Activated gamma-delta T cell treated with anti-CD3 and anti-CD28 coated beads, Interleukin-2, amount 50 U/mL, for 16 hours (primary cell): ENCODE measurements around the gene SH3BP5.

Experiments
- DNase-seq: peaks from one replicate; pipeline ENCODE4 v3.0.0-alpha.2; 2020; ENCODE audit warnings: low read depth

SH3BP5 gene

DNA sequence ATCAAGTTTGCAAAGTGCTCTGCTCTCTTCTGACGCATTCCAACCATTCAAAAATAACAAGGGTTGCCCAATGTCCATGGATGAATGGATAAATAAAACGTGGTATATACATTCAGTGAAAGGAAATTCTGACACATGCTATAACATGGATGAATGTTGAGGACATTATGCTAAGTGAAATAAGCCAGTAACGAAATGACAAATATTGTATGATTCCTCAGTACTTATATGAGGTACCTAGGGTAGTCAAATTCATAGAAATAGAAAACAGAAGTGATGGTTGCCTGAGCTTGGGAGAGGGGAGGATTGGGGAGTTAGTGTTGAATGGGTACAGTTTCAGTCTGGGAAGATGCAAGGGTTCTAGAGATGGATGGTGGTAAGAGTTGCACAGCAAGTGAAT, 33.9 kb downstream of the SH3BP5 start:
- no peak for DNase-seq

DNA sequence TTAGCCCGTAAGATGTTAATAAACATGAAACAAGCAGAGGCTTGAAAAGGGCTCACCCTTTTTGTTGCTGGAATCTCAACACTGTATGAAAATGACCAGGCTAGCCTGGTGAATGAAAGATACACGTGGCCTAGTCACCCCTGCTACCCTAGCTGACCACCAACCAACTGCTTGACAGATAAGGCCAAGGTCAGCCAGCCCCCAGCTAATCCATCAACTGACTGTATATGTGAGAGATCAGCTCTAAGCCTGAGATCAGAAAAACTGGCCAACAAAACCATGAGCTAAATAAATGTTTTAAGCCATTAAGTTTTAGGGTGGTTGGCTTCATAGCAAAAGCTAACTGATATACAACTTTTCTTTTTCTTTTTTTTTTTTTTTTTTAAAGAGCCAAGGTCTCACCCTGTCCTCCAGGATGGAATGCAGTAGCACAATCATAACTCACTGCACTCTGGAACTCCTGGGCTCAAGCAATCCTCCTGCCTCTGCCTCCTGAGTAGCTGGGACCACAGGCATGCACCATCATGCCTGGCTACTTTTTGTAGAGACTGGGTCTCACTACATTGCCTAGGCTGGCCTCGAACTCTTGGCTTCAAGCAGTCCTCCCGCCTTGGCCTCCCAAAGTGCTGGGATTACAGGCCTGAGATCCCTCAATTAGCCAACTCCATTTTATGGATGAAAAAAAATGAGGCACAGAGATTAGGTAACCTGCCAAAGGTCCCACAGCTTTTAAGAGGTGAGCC, 34.6 kb downstream of the SH3BP5 start:
- DNase-seq: no peak

GRCh38 chr3:15295506-15295905, 36.9 kb downstream of the SH3BP5 start:
- DNase-seq: no peak

DNA sequence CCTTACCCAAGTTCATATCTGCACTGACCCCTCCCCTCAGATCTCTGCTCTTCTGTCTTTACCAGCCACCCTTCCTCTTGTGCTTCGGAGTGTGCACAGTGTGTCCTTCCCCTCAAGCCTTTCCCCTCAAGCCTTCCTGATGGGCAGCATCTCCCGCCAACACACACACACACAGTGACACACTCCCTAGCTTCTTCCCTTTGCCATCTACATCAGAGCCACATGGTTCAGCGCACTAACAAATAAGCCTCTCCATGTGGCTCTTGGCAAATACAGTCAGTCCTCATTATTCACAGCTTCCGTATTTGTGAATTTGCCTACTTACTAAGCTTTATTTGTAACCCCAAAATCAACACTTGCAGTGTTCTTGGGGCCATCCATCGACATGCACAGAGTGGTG, 37.5 kb downstream of the SH3BP5 start:
- DNase-seq: no peak

DNA sequence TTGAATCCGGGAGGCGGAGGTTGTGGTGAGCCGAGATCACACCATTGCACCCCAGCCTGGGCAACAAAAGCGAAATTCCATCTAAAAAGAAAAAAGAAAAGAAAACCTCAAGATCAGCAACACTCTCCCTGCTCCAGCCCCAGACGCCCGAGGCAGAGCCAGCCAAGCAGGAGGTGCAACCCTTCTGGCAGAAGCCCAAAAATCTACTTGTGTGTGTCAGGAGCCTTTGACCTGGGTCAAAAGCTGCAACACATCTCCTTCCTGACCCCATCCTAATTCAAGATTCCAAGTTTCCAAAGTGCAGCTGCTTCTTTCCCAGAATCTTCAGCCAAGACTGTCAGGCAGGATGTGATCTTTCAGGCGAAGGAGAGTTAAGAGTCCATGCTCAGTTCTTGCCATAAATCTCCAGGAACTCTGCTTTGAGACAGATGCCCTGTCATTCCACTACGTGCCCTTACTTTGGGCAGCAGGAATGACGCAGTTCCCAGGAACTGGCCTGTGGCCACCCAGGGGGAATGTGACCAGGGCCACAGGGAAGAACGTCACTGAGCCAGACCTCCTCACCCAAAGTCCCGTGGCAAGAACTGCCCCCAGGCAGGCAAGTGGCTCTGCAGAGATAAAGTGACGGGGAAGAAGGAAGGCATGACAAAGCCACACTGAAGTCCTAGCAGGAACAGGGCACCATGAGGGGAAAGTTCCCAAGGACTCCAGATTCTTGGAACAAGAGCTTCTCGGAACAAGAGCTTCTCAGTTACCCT, 39.4 kb downstream of the SH3BP5 start:
- no peak for DNase-seq

GRCh38 chr3:15291589-15292541, 40.5 kb downstream of the SH3BP5 start:
- DNase-seq: peak; percentile 52

GRCh38 chr3:15290736-15291135, 41.6 kb downstream of the SH3BP5 start:
- DNase-seq: no peak

GRCh38 chr3:15289661-15290060, 42.7 kb downstream of the SH3BP5 start:
- DNase-seq: no peak

DNA sequence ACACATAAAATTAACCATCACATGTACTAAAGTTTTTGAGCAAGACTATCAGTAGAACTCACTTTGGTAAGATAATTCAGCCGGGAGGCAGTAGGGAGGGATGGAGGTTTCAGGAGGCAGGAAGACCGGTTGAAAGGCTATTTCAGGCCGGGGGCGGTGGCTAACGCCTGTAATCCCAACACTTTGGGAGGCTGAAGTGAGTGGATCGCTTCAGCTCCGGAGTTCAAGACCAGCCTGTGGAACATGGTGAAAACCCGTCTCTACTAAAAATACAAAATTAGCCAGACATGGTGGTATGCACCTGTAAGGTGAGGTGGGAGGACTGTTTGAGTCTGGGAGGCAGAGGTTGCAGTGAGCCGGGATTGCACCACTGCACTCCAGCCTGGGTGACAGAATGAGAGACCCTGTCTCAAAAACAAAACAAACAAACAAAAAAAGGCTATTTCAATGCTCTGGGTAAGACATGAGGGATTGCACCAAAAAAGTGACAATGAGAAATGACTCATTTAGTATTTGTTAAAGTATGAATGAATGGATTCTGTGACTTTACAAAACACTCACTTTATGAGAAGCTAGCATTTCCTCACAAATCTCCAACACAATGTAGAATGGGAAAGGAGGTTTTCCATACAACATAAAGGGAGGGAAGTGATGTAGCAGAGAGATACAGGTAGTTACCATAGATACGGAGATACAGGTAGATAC, 43.9 kb downstream of the SH3BP5 start:
- no peak for DNase-seq

DNA sequence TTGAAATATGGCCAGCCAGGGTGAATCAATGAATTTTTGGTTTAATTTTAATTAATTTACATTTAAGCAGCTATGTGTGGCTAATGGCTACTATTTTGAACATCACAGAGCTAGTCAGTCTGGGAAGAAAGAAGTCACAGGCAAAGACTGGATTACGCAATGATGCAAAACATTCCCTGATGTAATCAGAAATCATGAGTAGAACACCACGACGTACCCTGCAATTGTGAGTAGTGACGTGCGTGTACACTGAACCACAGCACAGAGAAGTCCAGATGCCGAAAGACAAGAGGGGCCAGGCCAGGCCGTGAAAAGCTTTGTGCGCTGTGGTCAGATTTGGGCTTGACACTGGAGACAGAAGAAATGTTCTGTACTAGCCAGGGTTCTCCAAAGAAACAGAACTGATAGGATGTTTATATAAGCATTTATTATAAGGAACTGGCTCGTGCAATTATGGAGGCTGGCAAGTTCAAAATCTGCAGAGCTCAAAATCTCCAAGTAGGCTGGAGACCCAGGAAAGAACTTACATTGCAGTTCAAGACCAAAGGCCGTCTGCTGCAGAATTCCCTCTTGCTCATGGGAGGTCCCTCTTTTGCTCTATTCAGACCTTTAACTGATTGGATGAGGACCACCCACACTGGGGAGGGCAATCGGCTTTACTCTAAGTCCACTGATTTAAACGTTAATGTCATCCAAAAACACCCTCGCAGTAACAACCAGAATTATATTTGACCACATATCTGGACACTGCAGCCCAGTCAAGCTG, 44.6 kb downstream of the SH3BP5 start:
- DNase-seq: no peak

DNA sequence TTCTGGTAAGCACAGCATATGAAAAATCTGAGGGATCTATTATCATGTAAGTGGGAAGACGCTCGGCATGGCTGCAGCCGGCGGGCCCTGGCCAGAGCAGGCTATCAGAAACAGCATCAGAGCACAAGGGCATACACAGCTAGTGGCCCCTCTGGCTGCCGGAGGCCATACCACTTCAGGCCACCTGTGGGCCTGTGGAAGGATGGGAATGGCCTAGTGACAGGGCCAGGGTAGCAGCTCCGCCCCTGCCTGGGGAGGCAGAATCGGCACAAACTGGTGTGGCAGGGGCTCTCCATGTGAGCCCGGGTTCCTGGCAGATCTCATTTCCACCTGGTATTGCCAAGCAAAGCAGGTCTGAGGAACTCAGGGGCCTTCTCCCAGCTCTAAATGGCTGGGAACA, 46.4 kb downstream of the SH3BP5 start:
- DNase-seq: no peak

GRCh38 chr3:15284121-15284889, 48.1 kb downstream of the SH3BP5 start:
- no peak for DNase-seq

DNA sequence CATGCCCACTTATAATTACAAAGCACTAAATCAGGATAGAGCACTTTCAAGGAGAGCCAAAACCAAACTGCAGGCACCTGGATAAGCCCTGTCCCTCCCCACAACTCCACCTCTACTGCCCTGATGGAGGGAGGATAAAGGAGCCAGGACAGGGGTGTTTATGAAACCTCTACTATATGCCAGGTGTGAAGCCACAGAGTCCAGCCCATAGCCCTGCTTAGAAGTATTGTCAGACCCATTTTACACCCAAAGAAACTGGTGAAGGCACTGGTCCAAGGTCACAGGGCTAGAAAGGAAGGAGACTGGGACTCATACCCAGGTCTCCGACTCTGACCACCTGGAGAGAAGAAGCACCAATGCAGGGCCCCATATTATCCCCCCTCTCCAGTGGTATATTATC, 48.7 kb downstream of the SH3BP5 start:
- no peak for DNase-seq

GRCh38 chr3:15281817-15282216, 50.6 kb downstream of the SH3BP5 start:
- no peak for DNase-seq

DNA sequence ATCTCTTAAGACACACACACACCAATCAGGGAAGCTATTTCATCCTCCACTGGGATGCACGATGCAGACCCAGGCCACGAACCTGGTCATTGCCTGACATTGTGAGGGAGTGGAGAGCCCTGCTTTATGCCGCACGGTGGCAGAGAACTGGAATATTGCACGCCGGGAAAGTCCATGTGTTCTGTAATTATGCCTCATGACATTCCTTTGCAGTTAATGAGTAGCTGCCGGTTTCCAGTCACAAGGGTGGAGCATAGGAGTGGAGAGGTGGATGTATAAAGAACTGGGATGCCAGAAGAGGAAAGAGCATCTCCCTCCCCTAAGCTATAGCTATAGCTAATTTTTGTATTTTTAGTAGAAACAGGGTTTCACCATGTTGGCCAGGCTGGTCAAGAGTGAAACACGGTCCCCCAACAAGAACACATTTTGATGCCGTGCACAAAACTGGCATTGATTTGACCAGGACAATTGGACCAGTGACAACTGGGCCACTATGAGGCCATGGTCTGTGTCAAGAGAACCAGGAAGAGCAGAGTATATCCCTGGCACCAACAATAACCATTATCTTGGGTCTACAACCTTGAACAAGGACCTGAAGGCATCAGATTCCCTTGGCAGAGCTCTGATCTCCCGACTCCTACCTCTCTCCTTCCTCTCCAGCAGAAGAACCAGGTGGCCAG, 51.4 kb downstream of the SH3BP5 start:
- no peak for DNase-seq

DNA sequence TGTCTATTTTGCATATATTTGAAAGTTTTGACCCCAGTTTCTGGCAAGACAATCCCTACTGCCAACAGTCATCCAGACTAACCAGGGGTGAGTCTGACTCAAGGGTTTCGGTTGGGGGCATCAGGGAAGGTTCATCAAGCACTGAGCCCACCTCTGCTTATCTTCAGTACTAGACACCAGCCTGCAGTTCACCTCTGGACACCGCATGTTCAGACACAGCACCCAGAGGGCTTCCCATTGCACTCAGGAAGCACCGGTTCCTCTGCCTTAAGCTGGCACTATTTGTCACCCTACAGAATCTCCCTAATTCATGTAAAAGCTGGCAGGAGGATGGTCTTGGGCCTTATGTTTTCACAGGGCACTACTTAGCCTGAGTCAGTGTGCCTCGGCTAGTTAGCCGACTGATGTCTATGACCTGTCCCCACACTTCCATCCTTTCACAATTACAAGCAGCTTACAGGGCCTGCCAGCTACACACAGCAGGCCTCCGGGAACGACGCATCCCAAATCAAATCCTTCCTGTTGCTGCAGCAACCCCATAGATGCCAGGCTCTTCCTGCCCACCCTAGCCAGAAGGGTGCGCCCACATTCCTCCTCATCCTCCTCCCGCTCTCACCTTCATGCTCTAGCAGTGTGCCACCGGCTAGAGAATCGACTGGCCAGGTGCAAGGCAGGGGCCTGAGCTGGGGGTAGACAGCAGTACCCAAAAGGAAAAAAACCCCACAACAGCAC, 52.5 kb downstream of the SH3BP5 start:
- DNase-seq: no peak

DNA sequence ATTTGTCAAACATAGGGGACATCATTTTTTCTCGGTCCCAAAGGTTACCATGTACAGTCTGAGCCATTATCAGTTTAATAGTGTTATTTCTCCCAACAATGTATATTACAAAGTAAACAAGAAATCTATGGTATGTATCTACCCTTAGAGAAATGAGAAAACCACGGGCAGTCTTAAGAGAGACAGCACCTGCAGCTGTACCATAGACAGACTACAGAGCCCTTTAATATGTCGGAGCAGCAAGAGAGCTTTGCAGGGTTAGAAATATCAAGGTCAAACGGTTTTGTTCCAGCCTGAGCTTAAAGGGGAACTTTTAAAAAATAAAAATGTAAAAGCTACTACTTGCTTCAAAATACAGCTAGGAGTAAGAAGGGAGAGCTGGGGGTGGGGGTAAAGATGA, 53.2 kb downstream of the SH3BP5 start:
- DNase-seq: no peak

GRCh38 chr3:15277861-15278500, 54.4 kb downstream of the SH3BP5 start:
- no peak for DNase-seq
